Thyroid gland (tissue), 4 donors: Measurements from ENCODE around the gene STK16. TPM values are rescaled to one million over a fixed set of nuclear protein-coding genes. Genes with fewer than 3 reads are reported as not detected.

Experiments
- DNase-seq, 2 donors: peaks; one replicate each; pipeline ENCODE4 v3.0.0-alpha.2; 2019
- H3K27ac ChIP-seq, 3 donors: fragments of 200-600 bp; sonication (generic); 1 replicate in 2 of 3; 2 replicates in 1 of 3; pipeline ENCODE4 v1.5.1; 2016 to 2019; ENCODE audit warnings: mild to moderate bottlenecking in 1 of 3, moderate library complexity in 1 of 3
- H3K27me3 ChIP-seq: fragments of 200-600 bp; sonication (generic); one replicate; pipeline ENCODE4 v1.5.1; 2019
- H3K36me3 ChIP-seq, 2 donors: fragments of 200-600 bp; sonication (generic); one replicate each; pipeline ENCODE4 v1.5.1; 2016 to 2019
- H3K4me1 ChIP-seq, 2 donors: fragments of 200-600 bp; sonication (generic); one replicate each; pipeline ENCODE4 v1.5.1; 2017 to 2019
- H3K4me3 ChIP-seq, 3 donors: fragments of 200-600 bp; sonication (generic); replicated peaks in 1 of 3; 1 replicate in 2 of 3; 2 replicates in 1 of 3; pipeline ENCODE4 v1.5.1; 2016; ENCODE audit warnings: mild to moderate bottlenecking in 1 of 3
- H3K9me3 ChIP-seq: fragments of 200-600 bp; sonication (generic); one replicate; pipeline ENCODE4 v1.5.1; 2017
- POLR2A ChIP-seq, 2 donors: fragments of 450-650 bp; IDR thresholded peaks; one replicate each; pipeline ENCODE4 v1.6.1; 2017; ENCODE audit warnings: antibody characterized with exemption in 2 of 2, mild to moderate bottlenecking in 2 of 2, moderate library complexity in 1 of 2
- WGBS, 2 donors: methylation state at CpG; one replicate each; pipeline ENCODE4 v1.1.5; 2017; 5-methylcytosine and 5-hydroxymethylcytosine counted together
- intact Hi-C: fragments of 100-400 bp; cut with DNase I; formaldehyde crosslinking; loops from one replicate; pipeline ENCODE4 v1.15.1; 2023
- total RNA-seq, 4 donors: library from RNA; depleted of rRNA; stranded (reverse); fragments of >200 nt; gene quantifications; one replicate each; pipeline ENCODE4 v1.2.3, GENCODE V29; 2016
- TF ChIP-seq, protein P1 (sequence below), 6 experiments: fragments of 200-600 bp in 3 of 6; fragments of 450-650 bp in 3 of 6; sonication (generic) in 3 of 6; IDR thresholded peaks; one replicate each; pipeline ENCODE4 v1.5.1; 2016 to 2019; ENCODE audit warnings: antibody characterized with exemption in 6 of 6, mild to moderate bottlenecking in 2 of 6, inconsistent platforms in 1 of 6, moderate library complexity in 1 of 6

The STK16 gene
- total RNA-seq, 4 donors from 2014 or later: 19.5 to 33.0 (median 24.9) TPM

DNA sequence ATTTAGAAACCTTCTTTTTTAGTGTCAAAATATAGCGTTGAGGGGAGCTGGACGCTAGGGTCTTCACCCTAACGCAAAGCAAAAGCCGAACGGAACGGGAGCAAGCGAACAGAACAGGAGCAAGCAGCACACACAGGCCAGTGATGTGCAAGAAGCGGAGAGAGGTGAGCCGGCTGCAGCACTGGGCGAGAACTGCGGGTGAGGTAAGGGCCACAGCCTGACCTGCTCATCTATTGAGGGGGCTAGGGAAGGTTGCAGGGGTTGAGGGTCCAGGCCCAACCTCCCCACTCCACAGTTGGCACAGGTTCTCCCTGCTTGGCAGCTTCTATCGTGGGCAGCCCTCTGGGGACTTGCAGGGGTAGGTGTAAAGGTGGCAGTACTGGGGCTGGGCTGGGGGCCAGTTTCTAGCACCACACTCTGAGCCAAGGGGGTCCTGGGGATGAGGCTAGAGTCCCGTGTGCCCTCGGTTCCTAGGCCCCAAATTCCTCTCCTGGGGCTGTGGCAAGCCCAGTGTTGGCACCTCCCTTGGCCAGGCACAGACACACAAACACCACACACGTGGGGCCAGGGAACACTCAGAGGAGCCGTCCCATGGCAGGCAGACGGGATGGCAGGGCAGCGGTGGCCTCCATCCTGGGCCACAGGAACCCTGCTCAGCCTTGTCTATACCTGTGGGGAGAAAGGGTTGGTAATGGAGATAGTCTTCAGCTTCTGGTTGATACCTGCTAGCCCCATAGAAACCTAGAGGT is 25.3 kb upstream of the STK16 start:
- no peak for TF ChIP-seq POLR2A (IDR thresholded peaks at IDR 0.05)
- TF ChIP-seq, protein P1, sequence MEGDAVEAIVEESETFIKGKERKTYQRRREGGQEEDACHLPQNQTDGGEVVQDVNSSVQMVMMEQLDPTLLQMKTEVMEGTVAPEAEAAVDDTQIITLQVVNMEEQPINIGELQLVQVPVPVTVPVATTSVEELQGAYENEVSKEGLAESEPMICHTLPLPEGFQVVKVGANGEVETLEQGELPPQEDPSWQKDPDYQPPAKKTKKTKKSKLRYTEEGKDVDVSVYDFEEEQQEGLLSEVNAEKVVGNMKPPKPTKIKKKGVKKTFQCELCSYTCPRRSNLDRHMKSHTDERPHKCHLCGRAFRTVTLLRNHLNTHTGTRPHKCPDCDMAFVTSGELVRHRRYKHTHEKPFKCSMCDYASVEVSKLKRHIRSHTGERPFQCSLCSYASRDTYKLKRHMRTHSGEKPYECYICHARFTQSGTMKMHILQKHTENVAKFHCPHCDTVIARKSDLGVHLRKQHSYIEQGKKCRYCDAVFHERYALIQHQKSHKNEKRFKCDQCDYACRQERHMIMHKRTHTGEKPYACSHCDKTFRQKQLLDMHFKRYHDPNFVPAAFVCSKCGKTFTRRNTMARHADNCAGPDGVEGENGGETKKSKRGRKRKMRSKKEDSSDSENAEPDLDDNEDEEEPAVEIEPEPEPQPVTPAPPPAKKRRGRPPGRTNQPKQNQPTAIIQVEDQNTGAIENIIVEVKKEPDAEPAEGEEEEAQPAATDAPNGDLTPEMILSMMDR (IDR thresholded peaks at IDR 0.05): no peak
- no peaks in the 10 kb centered on the region for H3K27me3 ChIP-seq
- 89 to 94% methylated on average over 13 to 18 of the region's 18 CpGs for WGBS, 2 donors
- H3K4me3 ChIP-seq: no peak overlapping the region
- intact Hi-C loops: no loop called here
- no peak for DNase-seq
- peaks cover 22 to 23% of the 10 kb centered on the region in 2 donors for H3K4me1 ChIP-seq
- H3K27ac ChIP-seq: peak overlapping the region in 1 of 3 donors; percentile 73
- no peaks in the 10 kb centered on the region for H3K9me3 ChIP-seq
- H3K36me3 ChIP-seq: peaks cover 44 to 45% of the 10 kb centered on the region in 2 donors

DNA sequence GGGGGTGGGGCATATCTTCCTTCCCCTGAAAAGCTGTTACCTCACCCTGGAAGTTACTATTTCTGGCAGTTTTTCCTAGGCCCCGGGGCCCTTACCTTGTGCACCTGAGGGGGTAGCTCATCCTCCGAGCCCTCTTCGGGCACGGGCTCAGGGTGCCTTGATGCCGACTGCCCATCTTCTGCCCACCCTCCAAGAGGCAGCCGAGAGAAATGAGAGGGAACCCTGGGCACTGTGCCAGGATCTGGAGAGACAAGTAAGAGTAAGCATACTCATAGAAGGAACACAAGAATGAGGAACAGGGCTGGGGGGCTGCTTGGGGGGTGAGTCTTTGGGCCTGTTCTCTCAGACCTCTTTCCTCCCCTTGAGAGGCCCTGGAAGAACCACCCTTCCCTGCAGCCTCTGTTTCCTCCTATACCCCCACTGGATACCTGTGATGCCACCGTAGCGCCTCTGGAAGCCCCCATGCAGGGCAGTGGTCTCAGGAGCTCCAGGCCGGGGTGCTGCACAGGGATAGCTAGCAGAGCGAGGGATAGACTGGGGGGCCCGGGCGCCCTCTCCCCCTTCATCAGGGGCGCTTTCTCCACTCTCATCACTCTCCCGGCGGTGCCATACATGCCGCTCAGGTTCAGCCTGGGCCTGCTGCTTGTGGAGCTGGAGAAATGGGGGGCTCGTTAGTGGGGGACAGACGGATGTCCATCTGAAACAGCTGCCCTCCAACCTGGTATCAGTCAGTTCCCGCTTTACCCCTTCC is 24.5 kb upstream of the STK16 start:
- Histone ChIP-seq H3K4me3 (no peak overlapping the region), H3K9me3 (no peaks in the 10 kb centered on the region), H3K36me3 (peaks cover 51 to 53% of the 10 kb centered on the region in 2 donors), H3K27ac (no peak overlapping the region), H3K4me1 (peaks cover 22 to 23% of the 10 kb centered on the region in 2 donors), H3K27me3 (no peaks in the 10 kb centered on the region)
- no peak for TF ChIP-seq POLR2A (IDR thresholded peaks at IDR 0.05)
- TF ChIP-seq, protein P1 (IDR thresholded peaks at IDR 0.05): no peak
- WGBS, 2 donors: 85 to 86% methylated on average over 19 of the region's 19 CpGs
- intact Hi-C loops: no loop called here
- no peak for DNase-seq

DNA sequence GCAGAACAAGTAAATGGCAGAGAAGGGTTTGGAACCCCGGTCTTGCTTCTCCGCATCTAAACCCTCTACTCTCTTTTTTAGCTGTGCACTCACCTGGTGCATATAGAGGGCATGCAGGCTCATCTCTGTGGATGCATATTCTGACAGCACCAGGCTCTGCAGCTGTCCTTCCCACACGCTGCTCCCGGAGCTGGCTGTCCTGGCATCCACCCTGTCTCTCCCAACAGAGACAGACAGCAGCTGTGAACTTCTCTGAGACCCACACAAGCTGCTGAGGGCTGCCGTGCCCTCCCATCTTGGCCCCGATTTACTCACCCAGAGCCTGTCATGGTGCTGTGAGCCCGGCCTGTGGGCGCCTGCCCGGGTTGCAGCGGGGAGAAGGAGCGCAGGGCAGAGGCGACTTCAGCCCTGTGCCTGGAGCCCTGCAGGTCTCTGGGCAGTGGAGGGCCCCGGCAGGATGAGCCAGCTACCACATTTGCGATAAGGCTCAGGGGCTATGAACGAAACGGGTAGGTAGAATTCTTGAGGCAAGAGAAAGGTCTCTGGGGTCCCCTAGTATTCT is 23.2 kb upstream of the STK16 start:
- H3K4me1 ChIP-seq: peaks cover 15 to 20% of the 10 kb centered on the region in 2 donors
- H3K27me3 ChIP-seq: no peaks in the 10 kb centered on the region
- TF ChIP-seq POLR2A (IDR thresholded peaks at IDR 0.05): no peak
- H3K9me3 ChIP-seq: no peaks in the 10 kb centered on the region
- H3K36me3 ChIP-seq: peaks cover 55 to 56% of the 10 kb centered on the region in 2 donors
- no peak for DNase-seq
- intact Hi-C loops: no loop called here
- no peak overlapping the region for H3K4me3 ChIP-seq
- 92 to 96% methylated on average over 9 to 12 of the region's 16 CpGs for WGBS, 2 donors
- H3K27ac ChIP-seq: no peak overlapping the region

DNA sequence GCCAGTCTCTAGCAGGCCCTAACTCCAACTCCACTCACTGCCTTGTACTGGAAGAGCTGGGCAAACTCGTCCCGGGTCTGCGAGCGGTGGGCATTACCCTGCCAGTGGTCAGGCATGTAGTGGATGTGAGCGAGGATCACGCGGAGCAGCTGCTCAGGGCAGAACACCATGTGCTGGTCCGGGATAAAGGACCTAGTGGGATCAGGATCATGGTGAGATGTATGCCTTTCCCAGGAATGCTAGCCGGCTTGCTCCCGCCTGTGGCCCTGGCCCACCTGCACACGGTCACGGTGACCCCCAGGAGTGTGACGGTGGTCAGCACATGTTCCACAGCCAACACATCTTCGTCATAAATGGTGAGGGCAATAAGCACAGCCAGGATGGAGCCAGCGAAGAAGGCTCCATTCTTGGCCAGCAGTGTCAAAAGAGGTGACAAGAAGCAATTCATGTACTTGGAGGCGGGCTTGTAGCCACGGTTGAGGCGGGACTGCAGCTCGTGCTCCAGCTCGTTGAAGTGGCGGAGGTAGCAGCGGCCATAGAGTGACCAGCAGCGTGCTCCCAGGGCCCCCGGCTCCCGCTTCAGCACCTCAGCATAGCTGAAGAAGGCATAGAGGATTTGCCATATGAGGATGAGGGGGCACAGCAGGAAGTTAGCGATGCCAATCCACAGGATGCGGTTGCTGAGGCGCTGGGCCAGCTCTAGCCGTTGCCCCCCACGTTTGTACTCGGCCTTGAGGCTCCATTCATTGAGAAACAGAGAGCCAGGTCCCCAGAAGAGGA is 21.3 kb upstream of the STK16 start:
- intact Hi-C loops: no loop called here
- no peak for DNase-seq
- H3K4me1 ChIP-seq: peaks cover 19 to 23% of the 10 kb centered on the region in 2 donors
- no peak overlapping the region for H3K4me3 ChIP-seq
- H3K36me3 ChIP-seq: peaks cover 55 to 56% of the 10 kb centered on the region in 2 donors
- no peaks in the 10 kb centered on the region for H3K9me3 ChIP-seq
- H3K27ac ChIP-seq: no peak overlapping the region
- H3K27me3 ChIP-seq: no peaks in the 10 kb centered on the region
- 91 to 95% methylated on average over 31 of the region's 31 CpGs for WGBS, 2 donors
- TF ChIP-seq, protein P1 (IDR thresholded peaks at IDR 0.05): no peak
- TF ChIP-seq POLR2A (IDR thresholded peaks at IDR 0.05): no peak

DNA sequence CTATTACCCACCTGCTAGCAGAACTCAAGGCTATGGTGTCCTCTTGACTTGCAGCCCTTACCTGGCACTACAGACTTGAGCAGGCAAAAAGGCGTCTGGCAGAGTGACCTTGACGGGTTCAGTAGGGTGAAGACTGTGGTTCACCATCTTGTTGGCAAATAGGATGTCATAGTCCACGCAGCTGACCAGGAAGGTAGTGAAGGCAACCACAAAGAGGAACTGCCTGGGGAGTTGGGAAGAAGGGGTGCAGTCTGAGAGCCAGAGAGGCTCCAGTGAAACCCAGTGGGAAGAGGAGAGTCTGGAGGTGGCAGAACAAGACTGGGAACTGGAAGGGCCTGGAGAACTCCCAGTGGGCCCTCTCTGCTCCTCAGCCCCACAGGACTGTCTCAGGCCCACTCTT is 19.9 kb upstream of the STK16 start:
- Histone ChIP-seq H3K4me3 (no peak overlapping the region), H3K27ac (no peak overlapping the region), H3K9me3 (no peaks in the 10 kb centered on the region), H3K27me3 (no peaks in the 10 kb centered on the region), H3K4me1 (peaks cover 15 to 16% of the 10 kb centered on the region in 2 donors), H3K36me3 (peaks cover 53 to 56% of the 10 kb centered on the region in 2 donors)
- 97 to 100% methylated on average over 3 of the region's 3 CpGs for WGBS, 2 donors
- TF ChIP-seq, protein P1 (IDR thresholded peaks at IDR 0.05): no peak
- TF ChIP-seq POLR2A (IDR thresholded peaks at IDR 0.05): no peak
- no peak for DNase-seq
- intact Hi-C loops: no loop called here
